Activated CD8-positive, alpha-beta T cell treated with anti-CD3 and anti-CD28 coated beads for 36 hours (primary cell): ENCODE measurements around the gene PCMTD2. TPM values are rescaled to one million over a fixed set of nuclear protein-coding genes. Genes with fewer than 3 reads are reported as not detected.

Experiments
- ATAC-seq: fragments of 200-7000 bp; cut with Tn5 transposase; one replicate; pipeline ENCODE4 v1.10.0; 2021; ENCODE audit warnings: mild to moderate bottlenecking, moderate library complexity
- CTCF ChIA-PET: fragments of 350-600 bp; sonication (Branson Sonifier 250); formaldehyde crosslinking; loops from one replicate; lab custom pipeline; 2021; ENCODE audit warnings: antibody characterized with exemption; lab: Charles Lee
- POLR2A ChIA-PET: fragments of 350-600 bp; sonication (Branson Sonifier 250); formaldehyde crosslinking; loops from one replicate; lab custom pipeline; 2021; ENCODE audit warnings: antibody characterized with exemption; lab: Charles Lee
- DNase-seq: peaks from one replicate; pipeline ENCODE4 v3.0.0-alpha.2; 2020
- H3K27ac Mint-ChIP-seq: one replicate; pipeline ENCODE4 v1.8.0; 2021; ENCODE audit warnings: mild to moderate bottlenecking, mixed read lengths
- H3K27me3 Mint-ChIP-seq: one replicate; pipeline ENCODE4 v1.8.0; 2021; ENCODE audit warnings: mixed read lengths
- H3K36me3 Mint-ChIP-seq: one replicate; pipeline ENCODE4 v1.8.0; 2021; ENCODE audit warnings: low read depth, mixed read lengths
- H3K4me1 Mint-ChIP-seq: one replicate; pipeline ENCODE4 v1.8.0; 2021; ENCODE audit warnings: low read depth, mixed read lengths
- H3K4me3 Mint-ChIP-seq: one replicate; pipeline ENCODE4 v1.8.0; 2021; ENCODE audit warnings: mild to moderate bottlenecking, moderate library complexity, mixed read lengths
- H3K9me3 Mint-ChIP-seq: one replicate; pipeline ENCODE4 v1.8.0; 2021; ENCODE audit warnings: mixed read lengths
- CTCF ChIP-seq: fragments of 200-600 bp; IDR thresholded peaks from one replicate; pipeline ENCODE4 v1.8.0; 2022; ENCODE audit warnings: antibody characterized with exemption, mild to moderate bottlenecking
- intact Hi-C: fragments of 100-400 bp; cut with micrococcal nuclease; formaldehyde crosslinking; loops from one replicate; pipeline ENCODE4 v1.10.0; 2022
- total RNA-seq, 2 experiments: library from RNA; stranded (reverse); gene quantifications; one replicate each; pipeline ENCODE4 v1.2.3, GENCODE V29; 2021

Gene PCMTD2
- total RNA-seq, 2 experiments from 2014 or later = 26.0 to 28.6 TPM

DNA sequence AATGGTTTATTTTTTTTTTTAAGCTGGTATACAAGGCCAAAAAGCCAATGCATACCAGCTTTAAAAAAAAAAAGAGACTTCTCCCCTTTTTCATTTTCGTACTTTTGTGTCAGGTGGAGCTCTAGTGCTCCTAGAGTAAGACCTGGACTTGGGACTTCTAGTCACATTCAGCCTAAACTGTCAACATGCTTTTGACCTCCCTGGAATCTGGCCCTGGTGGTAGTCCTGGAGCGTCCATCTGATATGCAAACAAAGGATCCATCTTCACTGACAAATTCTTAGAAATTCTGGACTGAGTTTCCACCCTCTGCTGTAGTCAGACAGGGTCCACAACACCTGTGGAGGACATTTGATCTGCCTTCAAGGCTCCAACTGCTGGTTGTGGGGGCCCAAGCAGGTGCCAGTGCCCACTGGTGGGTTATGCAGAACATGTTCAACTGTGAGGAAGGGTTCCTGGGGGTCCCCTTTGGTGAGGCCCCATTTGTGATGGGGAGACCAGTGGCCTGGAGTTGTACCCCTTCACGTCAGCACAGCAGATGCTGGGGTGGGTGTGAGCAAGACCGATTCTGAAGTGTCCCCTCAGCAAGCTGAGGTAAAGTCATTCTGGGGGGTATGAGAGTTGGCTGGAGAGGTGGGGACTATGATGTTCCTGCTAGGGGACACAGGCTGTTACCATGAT is 12.6 kb upstream of the PCMTD2 start:
- intact Hi-C loops = no loop called here
- no peaks in the 10 kb centered on the region for H3K36me3 Mint-ChIP-seq
- no peak for DNase-seq
- no peak overlapping the region for H3K4me3 Mint-ChIP-seq
- peaks cover 1% of the 10 kb centered on the region for H3K27me3 Mint-ChIP-seq
- TF ChIP-seq CTCF = no peak
- H3K4me1 Mint-ChIP-seq = peaks cover 3% of the 10 kb centered on the region
- no peaks in the 10 kb centered on the region for H3K9me3 Mint-ChIP-seq
- POLR2A ChIA-PET = interaction anchor here (0.7 to 0.9 kb wide), 2 partner anchors 13 to 24 kb away, joined by 3 read pairs; partner anchors contain the start of gene PCMTD2
- ATAC-seq = no peak
- H3K27ac Mint-ChIP-seq = no peak overlapping the region
- CTCF ChIA-PET = interaction anchor here (0.6 kb wide), 1 partner anchor 133 kb away, joined by 3 read pairs; no protein-coding TSS in a partner anchor

GRCh38 chr20:64244281-64244805 is 11.2 kb upstream of the PCMTD2 start:
- ChIA-PET CTCF (no interaction called here), POLR2A (interaction anchor here (0.9 kb wide), 1 partner anchor 11 kb away, joined by 3 read pairs; the partner anchor contains the start of gene PCMTD2)
- Mint-ChIP-seq H3K9me3 (no peaks in the 10 kb centered on the region), H3K27ac (no peak overlapping the region), H3K27me3 (peaks cover 1% of the 10 kb centered on the region), H3K36me3 (no peaks in the 10 kb centered on the region), H3K4me3 (no peak overlapping the region), H3K4me1 (peaks cover 3% of the 10 kb centered on the region)
- DNase-seq (no peak), ATAC-seq (no peak)
- intact Hi-C loops = no loop called here
- no peak for TF ChIP-seq CTCF

- Mint-ChIP-seq H3K36me3 (no peaks in the 10 kb centered on the region), H3K9me3 (no peaks in the 10 kb centered on the region), H3K4me3 (no peak overlapping the region), H3K4me1 (peaks cover 3% of the 10 kb centered on the region), H3K27me3 (peaks cover 2% of the 10 kb centered on the region), H3K27ac (no peak overlapping the region)
- peak; percentile 66 for ATAC-seq
- no peak for TF ChIP-seq CTCF
- ChIA-PET POLR2A (interaction anchor here (0.8 kb wide), 1 partner anchor 348 kb away, joined by 3 read pairs; no protein-coding TSS in a partner anchor), CTCF (interaction anchor here (1.0 kb wide), 1 partner anchor 11 kb away, joined by 3 read pairs; the partner anchor contains the start of gene PCMTD2)
- intact Hi-C loops = no loop called here
- peak; percentile 19 for DNase-seq
Measured at GRCh38 chr20:64244870-64245603, 10.5 kb upstream of the PCMTD2 start.

DNA sequence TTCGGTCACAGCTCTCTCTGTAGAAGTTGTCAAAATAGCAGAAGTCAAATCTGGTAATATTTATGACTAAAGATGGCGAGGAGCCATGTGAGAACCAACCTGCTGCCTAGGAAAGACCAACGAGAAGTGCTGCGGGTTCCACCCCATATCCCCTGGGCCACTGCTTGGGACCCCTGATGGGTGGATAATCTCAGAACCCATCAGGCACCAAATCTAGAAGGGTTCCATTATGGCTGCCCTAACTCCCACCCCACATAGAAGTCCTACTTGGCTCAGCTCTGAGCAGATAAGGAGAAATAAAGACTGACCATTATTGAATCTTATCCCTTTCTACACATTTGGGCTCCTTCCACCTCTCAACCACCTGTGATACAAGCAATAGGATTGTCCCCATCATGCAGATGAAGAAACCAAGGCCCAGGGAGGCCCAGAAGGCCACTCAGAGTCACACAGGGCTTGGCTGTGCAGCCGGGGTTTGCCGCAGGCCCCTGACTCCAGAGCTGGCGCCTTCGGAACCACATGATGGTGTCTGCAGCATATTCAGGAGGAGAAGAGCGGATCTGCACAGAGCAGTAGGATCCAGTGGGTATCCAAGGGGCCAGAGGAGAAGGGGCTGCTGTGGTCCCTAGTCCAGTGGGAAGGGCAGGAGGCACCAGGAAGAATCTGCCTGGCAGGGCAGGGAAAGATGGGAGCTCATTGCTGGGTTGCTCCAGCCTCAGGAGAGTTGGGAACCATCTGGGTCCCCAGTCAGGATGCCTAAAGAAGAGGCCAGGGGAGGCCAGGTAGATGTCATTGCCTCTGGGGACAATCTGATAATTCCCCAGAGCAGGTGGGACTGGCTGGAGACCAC is 9.6 kb upstream of the PCMTD2 start:
- Mint-ChIP-seq H3K27me3 (peaks cover 6% of the 10 kb centered on the region), H3K4me1 (peaks cover 3% of the 10 kb centered on the region), H3K36me3 (no peaks in the 10 kb centered on the region), H3K9me3 (no peaks in the 10 kb centered on the region), H3K27ac (no peak overlapping the region), H3K4me3 (no peak overlapping the region)
- DNase-seq = no peak
- no peak for TF ChIP-seq CTCF
- ATAC-seq = no peak
- POLR2A ChIA-PET = interaction anchor here (0.8 to 1.1 kb wide), 2 partner anchors 11 to 349 kb away, joined by 3 read pairs; no protein-coding TSS in a partner anchor
- CTCF ChIA-PET = interaction anchor here (1.0 kb wide), 1 partner anchor 10 kb away, joined by 3 read pairs; the partner anchor contains the start of gene PCMTD2
- intact Hi-C loops = no loop called here
